GM12865 (cell line): ENCODE measurements around the gene NKD1.
A peak's percentile ranks its signal among the peaks of the same experiment; 100 is the strongest.

Experiments used
- DNase-seq: peaks from one replicate; pipeline ENCODE4 v3.0.0; 2010; ENCODE audit warnings: low read depth
- H3K4me3 ChIP-seq: 2 replicates; pipeline ENCODE4 v1.5.1; 2011; ENCODE audit warnings: mild to moderate bottlenecking, low read depth, low read length, control low read depth
- CTCF ChIP-seq: IDR thresholded peaks from 2 replicates; pipeline ENCODE4 v1.5.1; 2011; ENCODE audit warnings: low read length, control low read depth, low read depth, inconsistent platforms; ENCODE audit not compliant: insufficient read depth; ENCODE audit errors: missing control alignments

NKD1 gene

DNA sequence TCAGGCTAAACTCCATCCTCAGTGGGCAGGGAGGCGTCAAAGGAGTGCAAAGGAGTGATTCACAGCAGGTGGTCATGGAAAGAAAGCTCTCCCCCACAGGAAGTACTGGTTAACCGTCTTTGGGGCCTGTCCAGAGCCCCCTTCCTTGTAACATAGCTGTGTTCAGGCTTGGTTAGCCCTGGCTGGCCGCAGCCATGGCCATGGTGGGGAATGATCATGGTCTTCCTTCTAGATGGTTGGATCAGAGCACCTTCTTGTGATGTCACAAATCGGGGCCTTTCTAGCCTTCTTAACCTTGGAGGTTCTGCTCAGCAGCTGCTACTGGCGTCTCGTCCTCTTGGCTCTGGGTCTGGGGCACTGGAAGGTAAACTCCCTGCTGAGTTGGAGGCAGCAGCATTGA lies 15.8 kb downstream of the NKD1 start:
- no peak overlapping the region for H3K4me3 ChIP-seq
- TF ChIP-seq CTCF, result no peak
- no peak for DNase-seq

- no peak overlapping the region for H3K4me3 ChIP-seq
- TF ChIP-seq CTCF, result no peak
- DNase-seq, result no peak
Observed at GRCh38 chr16:50565428-50565827, 17.2 kb downstream of the NKD1 start.

DNA sequence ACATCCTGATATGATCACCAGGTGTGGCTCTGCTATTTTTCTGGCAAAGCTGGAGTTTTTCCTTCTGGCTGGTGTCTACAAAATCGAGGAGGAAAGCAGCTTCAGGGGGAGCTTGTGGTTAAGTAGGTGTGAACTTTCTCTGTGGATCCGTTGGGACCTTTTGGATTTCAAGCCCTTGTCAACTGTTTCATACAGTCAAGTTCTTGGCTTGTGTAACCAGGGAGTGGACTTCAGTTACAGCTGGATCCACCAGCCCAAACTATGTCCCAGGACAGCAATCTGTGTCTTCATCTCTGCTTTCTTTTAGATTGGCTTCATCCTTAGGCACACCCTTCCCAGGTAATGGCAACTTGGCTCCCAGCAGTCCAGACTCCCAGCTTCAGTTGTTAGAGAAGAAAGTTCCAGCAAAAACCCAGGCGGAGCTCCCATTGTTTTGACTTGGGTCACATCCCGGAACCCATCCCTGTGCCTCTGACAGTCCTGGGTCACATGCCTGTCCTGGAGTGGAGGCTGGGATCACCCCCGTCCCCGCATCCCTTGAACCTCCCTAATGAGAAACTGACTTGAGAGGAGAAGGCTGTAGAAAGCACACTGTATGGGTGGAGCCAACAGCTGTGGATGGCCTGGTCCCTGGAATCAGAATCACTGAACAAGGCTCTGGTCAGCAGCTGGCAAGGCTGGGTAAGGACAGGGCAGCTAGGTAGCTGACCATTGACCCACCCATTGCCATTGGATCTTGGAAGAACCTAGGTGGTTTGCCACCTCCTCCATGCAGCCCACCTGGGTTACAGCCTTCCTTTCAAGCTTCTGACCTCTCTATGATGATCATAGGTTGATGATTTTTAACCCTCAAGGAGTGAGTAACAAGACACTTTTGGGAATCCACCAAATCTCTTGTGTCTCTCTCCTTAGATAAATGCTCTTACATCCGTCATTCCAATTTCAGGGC lies 18.1 kb downstream of the NKD1 start:
- no peak for TF ChIP-seq CTCF
- no peak for DNase-seq
- no peak overlapping the region for H3K4me3 ChIP-seq

- no peak overlapping the region for H3K4me3 ChIP-seq
- TF ChIP-seq CTCF, result no peak
- no peak for DNase-seq
Observed at GRCh38 chr16:50567651-50568050, 19.5 kb downstream of the NKD1 start.

DNA sequence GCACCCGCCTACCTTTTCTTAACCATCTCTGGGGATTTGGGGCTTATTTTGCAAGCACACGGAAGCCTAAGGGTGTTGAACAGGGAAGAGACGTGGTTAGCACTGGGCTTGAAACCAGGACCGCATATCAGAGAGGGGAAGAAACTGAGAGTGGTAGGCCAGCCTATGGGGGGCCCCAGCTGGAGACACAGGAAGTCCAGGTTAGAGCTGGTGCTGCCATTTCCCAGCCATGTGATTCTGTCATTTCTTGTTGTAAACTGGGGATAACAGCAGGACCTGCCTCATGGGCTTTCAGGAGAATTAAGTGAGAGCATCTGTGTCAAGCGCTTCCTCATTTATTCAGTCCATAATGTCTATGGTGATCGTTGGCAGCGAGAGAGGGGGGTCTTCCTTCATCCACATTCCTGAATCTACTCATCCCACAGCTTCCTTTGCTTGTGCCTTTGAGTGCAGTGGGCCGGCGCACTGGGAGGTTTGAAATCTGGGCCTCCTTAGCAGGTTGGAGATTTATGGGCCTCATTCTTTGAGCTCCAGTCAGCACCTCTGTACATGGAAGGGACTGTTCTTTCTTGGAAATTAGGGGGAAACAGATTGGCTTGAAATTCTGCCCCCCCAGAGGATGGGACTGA lies 20.1 kb downstream of the NKD1 start:
- no peak for TF ChIP-seq CTCF
- no peak overlapping the region for H3K4me3 ChIP-seq
- peak; percentile 37 for DNase-seq

DNA sequence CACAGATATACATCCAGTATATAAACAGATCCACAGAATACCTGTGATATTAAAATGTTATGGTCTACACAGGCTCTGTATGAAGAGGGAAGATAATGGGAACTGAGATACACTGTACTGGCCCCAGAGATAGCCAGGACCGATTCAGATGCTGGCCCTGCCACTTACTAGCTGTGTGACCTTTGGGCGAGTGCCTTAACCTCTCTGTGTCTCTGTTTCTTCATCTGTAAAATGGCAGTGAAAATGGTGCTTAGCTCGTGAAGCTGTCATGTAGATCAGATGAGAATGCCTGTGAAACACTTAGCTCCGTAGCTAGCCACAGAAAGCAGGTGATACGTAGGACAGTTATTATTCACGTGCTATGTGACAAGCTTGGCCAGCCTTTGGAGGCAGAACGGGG lies 22.2 kb downstream of the NKD1 start:
- no peak for TF ChIP-seq CTCF
- no peak overlapping the region for H3K4me3 ChIP-seq
- no peak for DNase-seq
